Stimulated activated effector memory CD8-positive, alpha-beta T cell treated with anti-CD3 and anti-CD28 coated beads, Interleukin-12 subunit alpha, Interleukin-12 subunit beta, amount 100 ng/mL, for 72 hours (primary cell): ENCODE data around the gene FOXL2NB.

Source experiments
- ATAC-seq: fragments of 150-1000 bp; cut with Tn5 transposase; 2 replicates; pipeline ENCODE4 v1.10.0; 2021
- DNase-seq, 2 donors: peaks; one replicate each; pipeline ENCODE4 v3.0.0; 2021 to 2022; ENCODE audit warnings: low spot score in 2 of 2
- H3K27ac Mint-ChIP-seq: one replicate; pipeline ENCODE4 v1.8.0; 2022; ENCODE audit warnings: mild to moderate bottlenecking, mixed read lengths
- H3K36me3 Mint-ChIP-seq: one replicate; pipeline ENCODE4 v1.8.0; 2022; ENCODE audit warnings: mild to moderate bottlenecking, mixed read lengths
- H3K4me1 Mint-ChIP-seq: one replicate; pipeline ENCODE4 v1.8.0; 2022; ENCODE audit warnings: mixed read lengths
- H3K4me3 Mint-ChIP-seq: one replicate; pipeline ENCODE4 v1.8.0; 2022; ENCODE audit warnings: mild to moderate bottlenecking, mixed read lengths
- H3K9me3 Mint-ChIP-seq: one replicate; pipeline ENCODE4 v1.8.0; 2022; ENCODE audit warnings: mixed read lengths

The FOXL2NB gene

GRCh38 chr3:138949445-138950005, 2.5 kb downstream of the FOXL2NB start:
- no peak for DNase-seq
- Mint-ChIP-seq H3K4me1 (peaks cover 38% of the 10 kb centered on the region), H3K4me3 (peak overlapping the region; percentile 39), H3K36me3 (peaks cover 7% of the 10 kb centered on the region), H3K9me3 (no peaks in the 10 kb centered on the region), H3K27ac (no peak overlapping the region)
- ATAC-seq: peak; percentile 25

GRCh38 chr3:138950006-138950644, 3.1 kb downstream of the FOXL2NB start:
- Mint-ChIP-seq H3K9me3 (no peaks in the 10 kb centered on the region), H3K4me1 (peaks cover 32% of the 10 kb centered on the region), H3K36me3 (peaks cover 3% of the 10 kb centered on the region), H3K27ac (no peak overlapping the region), H3K4me3 (peak overlapping the region; percentile 39)
- ATAC-seq: peak; percentile 52
- no peak for DNase-seq

- H3K4me3 Mint-ChIP-seq: peak overlapping the region; percentile 39
- no peaks in the 10 kb centered on the region for H3K36me3 Mint-ChIP-seq
- no peaks in the 10 kb centered on the region for H3K9me3 Mint-ChIP-seq
- DNase-seq (no peak), ATAC-seq (no peak)
- peaks cover 29% of the 10 kb centered on the region for H3K4me1 Mint-ChIP-seq
- no peak overlapping the region for H3K27ac Mint-ChIP-seq
These were observed 3.7 kb downstream of the FOXL2NB start for GRCh38 chr3:138950701-138951100.

- H3K9me3 Mint-ChIP-seq: peaks cover 10% of the 10 kb centered on the region
- no peak overlapping the region for H3K27ac Mint-ChIP-seq
- DNase-seq (no peak), ATAC-seq (no peak)
- peaks cover 16% of the 10 kb centered on the region for H3K4me1 Mint-ChIP-seq
- H3K36me3 Mint-ChIP-seq: no peaks in the 10 kb centered on the region
- peak overlapping the region; percentile 48 for H3K4me3 Mint-ChIP-seq
These were observed 13.4 kb downstream of the FOXL2NB start for GRCh38 chr3:138960417-138960852.

GRCh38 chr3:138962854-138963560, 16.0 kb downstream of the FOXL2NB start:
- Mint-ChIP-seq H3K4me1 (peaks cover 16% of the 10 kb centered on the region), H3K36me3 (no peaks in the 10 kb centered on the region), H3K4me3 (no peak overlapping the region), H3K9me3 (peaks cover 10% of the 10 kb centered on the region), H3K27ac (no peak overlapping the region)
- ATAC-seq: no peak
- DNase-seq: no peak

- Mint-ChIP-seq H3K4me1 (peaks cover 16% of the 10 kb centered on the region), H3K27ac (no peak overlapping the region), H3K4me3 (no peak overlapping the region), H3K36me3 (no peaks in the 10 kb centered on the region), H3K9me3 (peaks cover 10% of the 10 kb centered on the region)
- no peak for ATAC-seq
- no peak for DNase-seq
These were observed 17.2 kb downstream of the FOXL2NB start for GRCh38 chr3:138964264-138964663.

GRCh38 chr3:138964923-138965322, 17.9 kb downstream of the FOXL2NB start:
- ATAC-seq (no peak), DNase-seq (no peak)
- peaks cover 16% of the 10 kb centered on the region for H3K4me1 Mint-ChIP-seq
- no peaks in the 10 kb centered on the region for H3K36me3 Mint-ChIP-seq
- peaks cover 10% of the 10 kb centered on the region for H3K9me3 Mint-ChIP-seq
- no peak overlapping the region for H3K27ac Mint-ChIP-seq
- no peak overlapping the region for H3K4me3 Mint-ChIP-seq

GRCh38 chr3:138971766-138972320, 24.8 kb downstream of the FOXL2NB start:
- Mint-ChIP-seq H3K4me1 (no peaks in the 10 kb centered on the region), H3K36me3 (no peaks in the 10 kb centered on the region), H3K4me3 (no peak overlapping the region), H3K9me3 (no peaks in the 10 kb centered on the region), H3K27ac (no peak overlapping the region)
- ATAC-seq (no peak), DNase-seq (no peak)

GRCh38 chr3:138972941-138973340, 25.9 kb downstream of the FOXL2NB start:
- no peak overlapping the region for H3K4me3 Mint-ChIP-seq
- no peaks in the 10 kb centered on the region for H3K9me3 Mint-ChIP-seq
- no peaks in the 10 kb centered on the region for H3K4me1 Mint-ChIP-seq
- ATAC-seq (no peak), DNase-seq (no peak)
- H3K36me3 Mint-ChIP-seq: no peaks in the 10 kb centered on the region
- H3K27ac Mint-ChIP-seq: no peak overlapping the region

- H3K27ac Mint-ChIP-seq: no peak overlapping the region
- no peaks in the 10 kb centered on the region for H3K9me3 Mint-ChIP-seq
- H3K4me3 Mint-ChIP-seq: no peak overlapping the region
- H3K4me1 Mint-ChIP-seq: no peaks in the 10 kb centered on the region
- ATAC-seq (no peak), DNase-seq (no peak)
- no peaks in the 10 kb centered on the region for H3K36me3 Mint-ChIP-seq
These were observed 27.4 kb downstream of the FOXL2NB start for GRCh38 chr3:138974462-138974861.

GRCh38 chr3:138975351-138975750, 28.3 kb downstream of the FOXL2NB start:
- ATAC-seq (no peak), DNase-seq (no peak)
- no peaks in the 10 kb centered on the region for H3K4me1 Mint-ChIP-seq
- H3K4me3 Mint-ChIP-seq: no peak overlapping the region
- H3K9me3 Mint-ChIP-seq: no peaks in the 10 kb centered on the region
- H3K27ac Mint-ChIP-seq: no peak overlapping the region
- H3K36me3 Mint-ChIP-seq: no peaks in the 10 kb centered on the region

- H3K36me3 Mint-ChIP-seq: no peaks in the 10 kb centered on the region
- H3K4me3 Mint-ChIP-seq: no peak overlapping the region
- no peak overlapping the region for H3K27ac Mint-ChIP-seq
- H3K9me3 Mint-ChIP-seq: no peaks in the 10 kb centered on the region
- no peak for ATAC-seq
- H3K4me1 Mint-ChIP-seq: no peaks in the 10 kb centered on the region
- DNase-seq: no peak
These were observed 29.0 kb downstream of the FOXL2NB start for GRCh38 chr3:138976047-138976446.

- DNase-seq (no peak), ATAC-seq (no peak)
- H3K9me3 Mint-ChIP-seq: no peaks in the 10 kb centered on the region
- no peak overlapping the region for H3K27ac Mint-ChIP-seq
- H3K4me3 Mint-ChIP-seq: no peak overlapping the region
- H3K36me3 Mint-ChIP-seq: no peaks in the 10 kb centered on the region
- H3K4me1 Mint-ChIP-seq: no peaks in the 10 kb centered on the region
These were observed 37.8 kb downstream of the FOXL2NB start for GRCh38 chr3:138984816-138985215.

GRCh38 chr3:138985932-138986331, 38.9 kb downstream of the FOXL2NB start:
- ATAC-seq (no peak), DNase-seq (no peak)
- no peaks in the 10 kb centered on the region for H3K36me3 Mint-ChIP-seq
- no peaks in the 10 kb centered on the region for H3K9me3 Mint-ChIP-seq
- H3K4me3 Mint-ChIP-seq: no peak overlapping the region
- H3K27ac Mint-ChIP-seq: no peak overlapping the region
- H3K4me1 Mint-ChIP-seq: no peaks in the 10 kb centered on the region

- no peaks in the 10 kb centered on the region for H3K9me3 Mint-ChIP-seq
- H3K36me3 Mint-ChIP-seq: no peaks in the 10 kb centered on the region
These were observed 40.2 kb downstream of the FOXL2NB start for GRCh38 chr3:138987181-138987580.

GRCh38 chr3:138995706-138996105, 48.7 kb downstream of the FOXL2NB start:
- H3K4me1 Mint-ChIP-seq: no peaks in the 10 kb centered on the region
- no peak overlapping the region for H3K4me3 Mint-ChIP-seq
- H3K9me3 Mint-ChIP-seq: no peaks in the 10 kb centered on the region
- no peak overlapping the region for H3K27ac Mint-ChIP-seq
- ATAC-seq (no peak), DNase-seq (no peak)
- H3K36me3 Mint-ChIP-seq: no peaks in the 10 kb centered on the region

More at GRCh38 chr3:138987181-138987580, 40.2 kb downstream of the FOXL2NB start:
- no peaks in the 10 kb centered on the region for H3K4me1 Mint-ChIP-seq
- H3K27ac Mint-ChIP-seq: no peak overlapping the region
- DNase-seq (no peak), ATAC-seq (no peak)
- H3K4me3 Mint-ChIP-seq: no peak overlapping the region
